UCSD-AML1 (cell line): ENCODE data around the gene NAMPT.

Experiments
- DNase-seq: peaks from one replicate; lab custom pipeline; 2025; ENCODE audit not compliant: unreplicated experiment; lab: John Stamatoyannopoulos, UW

The NAMPT gene

DNA sequence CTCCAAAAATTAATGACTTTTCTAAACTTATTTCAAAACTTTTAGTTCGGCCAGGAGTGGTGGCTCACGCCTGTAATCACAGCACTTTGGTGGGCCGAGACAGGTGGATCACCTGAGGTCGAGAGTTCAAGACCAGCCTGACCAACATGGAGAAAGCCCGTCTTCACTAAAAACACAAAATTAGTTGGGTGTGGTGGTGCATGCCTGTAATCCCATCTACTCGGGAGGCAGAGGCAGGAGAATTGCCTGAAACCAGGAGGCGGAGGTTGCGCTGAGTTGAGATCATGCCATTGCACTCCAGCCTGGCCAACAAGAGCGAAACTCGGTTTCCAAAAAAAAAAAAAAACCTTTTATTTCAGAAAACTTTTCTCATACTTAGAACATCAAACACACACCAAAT lies 8.3 kb downstream of the NAMPT start:
- no peak for DNase-seq

DNA sequence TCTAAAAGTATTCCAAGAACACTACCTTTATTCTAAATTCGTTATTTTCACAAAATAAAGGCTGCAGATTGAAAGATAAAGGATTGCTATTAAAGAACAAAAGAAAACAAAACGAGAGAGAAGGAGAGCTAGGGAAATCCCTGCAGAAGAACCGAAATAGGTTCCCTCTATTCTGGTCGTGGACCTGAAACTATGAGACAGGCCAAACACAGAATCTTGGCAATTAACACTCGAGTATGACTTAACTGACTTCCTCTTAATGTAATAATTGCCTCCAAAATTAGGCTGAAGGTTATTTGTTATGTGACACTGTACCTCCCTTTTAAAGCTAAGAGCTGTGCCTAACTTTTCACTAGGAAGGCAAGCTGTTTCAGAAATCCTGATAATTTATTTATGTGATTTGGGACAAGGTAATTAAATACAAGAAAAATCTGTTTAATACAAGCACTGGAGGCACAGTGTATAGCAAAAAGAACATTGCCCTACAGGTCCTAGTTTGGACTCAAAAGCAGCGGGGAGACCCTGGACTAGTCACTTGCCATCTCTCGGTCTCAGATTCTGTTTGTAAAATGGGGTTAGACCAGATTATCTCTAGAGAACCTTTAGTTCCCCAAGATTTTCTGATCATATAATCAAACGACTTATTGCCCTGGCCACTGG lies 11.6 kb downstream of the NAMPT start:
- no peak for DNase-seq

DNA sequence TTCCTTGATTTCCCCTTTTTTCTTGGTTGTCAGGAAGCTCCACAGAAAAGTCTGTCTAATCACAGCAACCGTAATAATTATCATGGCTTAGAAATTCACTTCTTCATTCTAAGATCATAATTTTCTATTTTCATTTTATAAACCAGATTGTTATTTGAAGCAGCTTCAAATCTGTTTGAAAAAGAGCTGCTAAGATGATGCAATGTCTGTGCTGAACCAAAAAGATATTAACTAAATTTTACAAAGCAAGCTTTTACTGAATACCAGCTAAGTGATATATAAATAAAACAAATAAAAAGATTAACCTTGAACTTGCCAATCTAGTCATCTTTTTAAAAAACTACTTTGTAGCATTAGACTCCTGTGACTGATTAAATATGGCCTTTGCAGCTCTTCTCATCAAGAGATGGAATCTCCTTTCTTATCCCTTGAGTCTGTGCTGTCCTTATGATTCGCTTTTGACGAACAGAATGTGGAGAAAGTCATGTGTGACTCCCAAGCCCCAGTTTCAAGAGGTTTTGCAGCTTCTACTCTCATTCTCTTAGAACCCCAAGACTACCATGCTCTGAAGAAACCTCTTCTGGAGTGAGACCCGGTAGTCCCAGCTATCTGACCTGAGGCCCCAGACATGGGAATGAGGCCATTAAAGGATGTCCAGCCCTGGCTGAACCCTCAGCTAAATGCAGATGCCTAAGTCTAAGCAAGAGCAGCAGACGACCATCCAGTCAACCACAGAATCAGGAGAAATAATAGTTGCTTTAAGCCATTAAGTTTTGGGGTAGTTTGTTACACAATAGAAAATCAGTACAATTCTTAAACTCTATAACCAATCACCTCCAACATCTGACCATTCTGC lies 14.4 kb downstream of the NAMPT start:
- DNase-seq: no peak

DNA sequence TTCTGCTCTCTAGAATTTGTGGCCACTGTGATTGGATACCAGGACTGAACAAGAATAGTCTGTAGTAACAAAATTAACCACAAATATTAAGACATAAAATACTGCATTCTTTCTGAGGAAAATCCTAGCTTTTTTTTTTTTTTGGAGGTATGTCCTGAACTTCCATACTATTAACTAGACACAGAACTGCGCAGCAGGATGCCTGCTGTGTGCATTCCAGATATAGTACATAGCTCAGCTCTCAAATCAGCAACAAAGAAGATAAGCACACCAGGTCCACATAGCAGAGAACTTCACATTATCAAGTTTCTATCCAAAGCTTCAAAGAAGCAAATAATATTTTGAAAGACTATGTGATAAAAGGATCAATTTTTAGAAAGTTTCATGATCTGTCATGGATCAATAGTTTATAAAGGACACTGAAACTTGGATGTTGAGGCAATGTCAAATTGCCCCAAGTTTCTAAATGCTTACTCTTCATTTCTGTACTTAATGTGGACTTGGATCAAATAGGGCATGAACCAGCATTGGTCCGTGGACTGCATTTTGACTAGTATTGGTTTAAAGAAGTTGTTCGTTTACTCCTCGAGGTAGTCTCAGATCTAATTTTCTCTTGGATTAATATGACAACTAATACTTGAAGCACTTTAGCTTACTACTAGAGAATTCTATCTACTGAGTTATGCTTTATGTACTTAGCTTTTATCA lies 15.4 kb downstream of the NAMPT start:
- DNase-seq: no peak

DNA sequence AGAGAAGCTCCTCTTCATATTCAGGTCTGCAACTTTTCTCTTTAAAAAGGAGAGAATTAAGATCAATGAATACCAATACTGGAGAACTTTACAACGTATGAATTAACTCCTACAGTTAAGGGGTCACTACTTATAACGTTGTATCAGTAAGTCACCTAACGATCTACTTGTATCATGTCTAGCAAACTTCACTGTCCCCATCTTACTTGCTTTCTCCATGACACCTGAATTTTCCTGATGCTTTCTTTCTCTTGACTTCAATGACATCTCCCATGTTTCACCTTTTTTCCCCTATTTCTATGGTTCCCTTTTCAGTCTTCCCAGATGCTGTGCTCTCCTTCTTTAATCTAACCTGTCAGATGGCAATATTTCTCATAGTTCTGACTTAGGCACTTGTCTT lies 19.6 kb downstream of the NAMPT start:
- no peak for DNase-seq

DNA sequence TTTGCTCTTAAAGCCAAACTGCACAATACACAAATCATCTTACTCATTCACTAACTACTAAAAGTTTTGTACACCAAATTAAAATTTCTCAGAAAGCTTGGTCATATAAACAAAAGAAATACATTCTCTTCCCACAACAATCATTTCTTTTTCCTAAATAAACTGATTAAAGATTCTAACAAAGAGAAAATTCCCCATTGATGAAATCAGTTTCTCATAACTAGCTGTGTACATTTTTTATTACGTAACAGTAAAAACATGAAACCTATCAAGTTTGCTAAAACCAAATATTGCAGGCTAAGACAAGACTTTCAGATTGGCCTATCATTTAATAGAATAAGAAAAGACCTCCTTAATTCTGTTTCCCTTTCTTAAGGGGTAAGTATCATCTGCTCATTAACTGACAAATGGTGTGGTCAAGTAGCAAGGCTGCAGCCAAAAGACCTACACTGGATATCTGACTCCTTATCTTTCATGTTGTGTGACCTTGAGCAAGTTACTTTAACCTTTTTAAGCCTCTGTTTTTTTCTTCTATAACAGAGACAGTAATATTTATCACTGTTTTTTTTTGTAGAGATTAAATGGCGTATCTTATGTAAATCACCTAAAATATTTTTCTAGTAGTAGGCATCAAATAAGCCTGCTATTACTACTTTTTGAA lies 22.4 kb downstream of the NAMPT start:
- no peak for DNase-seq

DNA sequence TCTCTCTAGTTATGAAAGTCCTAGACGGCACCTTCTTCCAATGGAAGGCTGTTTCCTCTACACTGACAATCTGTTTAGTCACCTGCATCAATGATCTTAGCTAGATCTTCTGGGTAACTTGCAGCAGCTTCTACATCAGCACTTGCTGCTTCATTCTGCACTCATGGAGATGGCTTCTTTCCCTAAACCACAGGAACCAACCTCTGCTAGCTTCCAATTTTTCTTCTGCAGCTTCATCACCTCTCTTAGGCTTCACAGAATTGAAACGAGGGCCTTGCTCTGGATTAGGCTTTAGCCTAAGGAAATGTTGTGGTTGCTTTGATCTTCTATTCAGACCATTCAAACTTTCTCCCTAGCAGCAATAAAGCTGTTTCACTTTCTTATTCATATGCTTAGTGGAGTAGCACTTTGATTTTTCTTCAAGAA lies 24.6 kb downstream of the NAMPT start:
- no peak for DNase-seq

DNA sequence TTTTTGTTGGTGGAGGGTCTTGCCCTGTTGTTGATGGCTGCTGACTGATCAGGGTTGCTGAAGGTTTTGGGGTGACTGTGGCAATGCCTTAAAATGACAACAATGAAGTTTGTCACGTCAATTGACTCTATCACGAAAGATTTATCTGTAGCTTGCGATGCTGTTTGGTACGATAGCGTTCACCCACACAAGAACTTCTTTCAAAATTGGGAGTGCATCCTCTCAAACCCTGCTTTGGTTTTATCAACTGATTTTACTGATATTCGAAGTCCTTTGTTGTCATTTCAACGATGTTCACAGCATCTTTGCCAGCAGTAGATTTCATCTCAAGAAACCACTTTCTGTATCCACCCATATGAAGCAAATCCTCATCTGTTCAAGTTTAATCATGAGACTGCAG lies 26.0 kb downstream of the NAMPT start:
- DNase-seq: no peak

DNA sequence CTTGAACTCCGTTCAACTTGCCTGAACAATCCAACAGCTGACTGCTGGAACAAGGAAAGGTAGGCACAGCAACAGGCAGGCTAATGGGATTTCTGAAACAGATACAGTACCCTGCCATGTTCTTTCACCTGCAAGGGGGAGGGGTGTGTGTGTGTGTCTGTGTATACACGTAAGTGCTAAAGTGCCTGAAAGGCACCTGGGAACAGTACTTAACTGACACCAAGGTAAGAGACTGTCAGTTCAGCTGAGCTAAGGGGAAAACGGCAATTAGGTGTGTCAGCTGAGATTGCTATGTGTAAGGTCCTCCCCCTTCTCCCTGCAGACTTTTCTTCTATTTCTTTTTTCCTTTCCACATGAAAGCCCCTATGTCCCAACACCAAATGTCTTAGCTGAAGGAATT lies 27.0 kb downstream of the NAMPT start:
- DNase-seq: no peak

DNA sequence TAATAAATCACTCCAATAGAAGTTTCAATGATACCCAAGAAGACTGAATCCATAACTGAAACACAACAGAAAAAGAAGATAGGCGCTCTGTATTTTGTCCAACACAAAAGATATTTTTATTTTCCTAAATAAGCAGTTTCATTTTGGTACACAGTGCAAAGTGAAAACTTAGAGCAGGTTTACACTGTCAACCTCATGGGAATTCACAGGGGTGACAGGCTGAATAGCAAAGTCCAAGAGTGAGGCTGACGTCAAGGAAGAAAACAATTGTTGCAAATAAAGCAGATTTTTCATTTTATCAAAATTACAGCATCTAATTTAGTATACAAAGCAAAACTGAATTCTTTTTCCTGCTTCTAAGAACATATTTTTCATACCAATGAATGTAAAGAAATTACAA lies 28.6 kb downstream of the NAMPT start:
- no peak for DNase-seq

DNA sequence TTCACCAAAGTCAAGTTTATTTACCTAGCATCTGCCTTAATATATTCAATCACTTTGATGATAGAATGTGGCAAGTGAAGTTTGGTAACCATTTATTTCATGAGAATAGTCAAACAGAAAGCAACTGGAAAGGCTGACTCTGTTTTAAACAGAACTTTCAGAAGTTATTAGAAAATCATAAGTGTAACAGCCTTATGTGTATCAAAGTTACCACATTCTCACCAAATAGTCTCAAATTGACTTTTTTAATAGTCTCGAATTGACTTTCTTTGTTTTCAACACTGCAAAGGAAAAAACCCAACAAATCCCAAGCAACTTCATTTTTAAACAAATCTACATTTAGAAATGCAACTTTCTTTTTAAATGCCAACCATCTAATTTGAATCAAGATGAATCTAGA lies 29.5 kb downstream of the NAMPT start:
- DNase-seq: no peak

DNA sequence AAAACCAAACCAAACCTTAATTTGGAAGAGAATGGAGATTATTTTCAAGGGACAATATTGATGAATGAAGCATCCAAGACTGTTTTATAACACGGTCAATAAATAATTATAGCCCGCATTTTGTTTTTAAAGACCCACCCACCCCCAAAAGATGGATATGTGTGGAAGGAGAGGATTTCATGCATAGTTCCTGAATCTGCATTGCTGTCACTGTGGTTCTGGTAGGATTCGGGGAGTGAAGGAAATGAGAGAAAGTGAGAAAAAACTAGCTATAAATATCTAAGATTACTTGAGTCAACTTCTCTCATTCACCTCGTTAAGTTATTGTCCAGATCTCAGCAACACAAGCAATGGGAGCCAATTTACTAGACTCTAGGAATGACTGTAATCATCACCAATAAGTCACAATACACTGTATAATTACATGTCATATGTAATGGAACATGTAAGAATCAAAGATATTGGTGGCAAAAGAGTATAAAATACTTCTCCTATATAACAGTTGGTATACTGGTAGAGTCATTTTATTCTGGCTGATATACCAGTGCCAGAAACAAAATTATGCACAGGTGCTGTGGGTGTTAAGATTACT lies 30.2 kb downstream of the NAMPT start:
- no peak for DNase-seq

DNA sequence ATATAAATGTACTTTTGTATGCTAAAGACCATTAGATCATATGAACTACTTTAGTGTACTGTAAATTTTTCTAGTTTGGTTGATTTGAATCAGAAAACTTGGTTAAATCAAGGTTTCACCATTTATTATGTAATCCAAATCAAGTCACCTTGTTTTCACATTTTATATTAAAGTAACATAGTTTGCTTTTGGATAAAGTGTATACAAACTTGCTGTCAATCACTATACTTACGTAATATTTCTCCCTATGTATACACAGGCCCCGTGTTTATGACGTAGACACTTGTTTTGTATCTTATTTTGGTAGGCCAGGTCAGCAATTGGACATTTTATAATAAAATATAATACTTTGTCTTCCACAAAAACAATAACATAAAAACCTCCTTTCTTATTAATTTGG lies 32.2 kb downstream of the NAMPT start:
- DNase-seq: no peak

DNA sequence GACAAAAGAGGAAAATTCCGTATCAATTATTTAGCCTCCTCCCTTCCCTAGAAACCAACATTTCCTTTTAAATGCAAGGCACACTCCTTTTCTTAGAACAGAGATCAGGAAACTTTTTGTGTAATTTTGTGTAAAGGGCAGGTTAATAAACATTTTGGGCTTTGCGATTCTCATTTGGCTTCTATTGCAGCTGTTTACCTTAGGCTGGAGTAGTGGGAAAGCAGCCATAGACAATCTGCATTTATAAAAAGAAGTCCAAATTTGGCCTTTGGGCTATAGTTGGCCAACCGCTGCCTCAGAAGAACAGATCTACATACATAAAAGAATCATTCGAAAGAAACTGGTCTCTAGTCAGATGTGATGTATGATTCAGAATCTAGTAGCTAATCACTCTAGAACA lies 35.3 kb downstream of the NAMPT start:
- no peak for DNase-seq

DNA sequence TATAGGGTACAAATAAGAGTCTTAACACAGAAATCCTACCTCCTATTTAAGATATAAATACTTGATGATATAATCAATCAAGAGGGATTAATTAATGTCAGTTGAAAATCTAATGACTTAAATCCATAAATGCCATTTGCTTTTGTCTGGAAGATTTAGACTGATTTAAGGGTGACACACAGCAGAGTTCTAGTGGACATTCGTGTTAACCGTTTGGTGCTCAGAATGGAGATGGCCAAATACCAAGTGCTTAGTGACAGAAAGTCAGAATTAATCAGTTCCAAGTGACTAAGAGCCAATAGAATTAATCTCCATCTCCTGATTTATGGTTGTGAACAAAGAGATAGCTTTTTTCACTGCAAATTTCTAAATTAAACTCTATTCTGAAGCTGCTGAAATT lies 36.2 kb downstream of the NAMPT start:
- no peak for DNase-seq

DNA sequence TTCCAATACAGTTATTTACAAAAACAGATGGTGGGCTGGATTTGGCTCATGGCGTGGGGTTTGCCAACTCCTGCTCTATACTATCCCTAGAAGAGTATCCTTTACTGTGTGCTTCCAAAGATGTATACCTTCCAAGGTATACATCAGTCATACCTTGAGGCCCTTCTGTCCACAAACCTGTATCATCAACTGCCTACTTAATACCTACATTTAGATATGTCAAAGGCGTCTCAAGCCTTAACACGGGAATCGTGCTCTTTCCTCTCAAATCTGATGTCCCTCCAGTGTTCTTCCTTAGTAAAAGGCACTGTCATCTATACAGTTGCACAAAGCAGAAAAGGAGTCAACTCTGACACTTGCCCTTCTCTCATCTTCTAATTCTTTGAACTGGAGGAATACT lies 36.9 kb downstream of the NAMPT start:
- no peak for DNase-seq

DNA sequence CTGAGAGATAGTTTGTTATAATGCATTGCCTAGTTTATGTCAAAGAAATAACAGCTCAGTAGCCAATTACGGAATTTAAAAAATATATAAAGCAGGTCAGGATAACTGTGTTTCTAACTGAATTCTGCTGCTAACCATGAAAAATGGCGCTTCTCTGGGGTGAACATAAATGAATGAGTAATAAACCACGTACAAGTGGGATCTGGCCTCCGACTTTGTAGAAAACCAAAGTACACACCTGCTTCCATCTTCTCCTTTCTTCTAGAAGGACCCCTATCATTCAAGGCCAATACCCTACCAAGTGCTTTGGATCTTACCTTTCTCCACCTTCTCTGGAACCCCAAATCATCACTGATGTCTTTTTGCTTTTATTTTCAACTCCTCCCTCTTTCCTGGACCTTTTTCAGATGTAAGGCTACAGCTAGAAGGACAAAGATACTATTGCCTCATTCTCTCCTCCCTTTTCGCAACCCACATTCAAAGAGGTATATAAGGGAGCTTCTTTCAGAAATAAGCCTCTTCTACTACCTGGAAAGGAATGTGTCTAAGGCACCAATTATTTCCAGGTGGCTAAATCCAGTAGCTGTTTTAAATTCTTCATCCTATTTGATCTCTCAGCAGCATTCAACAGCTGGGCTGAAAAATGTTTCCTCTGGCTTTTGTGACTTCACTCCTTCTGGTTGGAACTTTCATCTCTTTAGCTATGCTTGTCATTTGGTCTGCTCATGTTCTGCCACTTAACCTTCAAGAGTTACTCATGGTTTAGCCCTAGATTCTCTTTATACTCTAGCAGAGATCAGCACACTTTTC lies 37.7 kb downstream of the NAMPT start:
- DNase-seq: no peak

DNA sequence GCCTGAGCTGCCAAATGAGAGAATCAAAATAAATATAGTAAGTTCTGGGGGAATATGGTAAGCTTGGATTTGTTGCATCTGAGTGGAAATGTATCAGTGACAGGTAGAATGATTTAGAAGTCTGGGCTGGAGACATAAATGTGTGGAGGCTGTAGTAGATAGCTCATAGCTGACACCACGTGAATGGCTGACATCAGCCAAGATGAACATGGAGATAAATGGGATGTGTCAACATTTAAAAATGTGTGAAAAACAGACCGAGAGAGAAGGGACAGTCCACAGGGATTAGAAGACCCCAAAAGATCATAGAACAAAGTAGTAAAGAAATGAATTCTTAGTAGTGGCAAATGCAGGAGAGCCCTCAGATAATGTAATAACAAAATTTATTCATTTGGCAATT lies 40.9 kb downstream of the NAMPT start:
- no peak for DNase-seq

DNA sequence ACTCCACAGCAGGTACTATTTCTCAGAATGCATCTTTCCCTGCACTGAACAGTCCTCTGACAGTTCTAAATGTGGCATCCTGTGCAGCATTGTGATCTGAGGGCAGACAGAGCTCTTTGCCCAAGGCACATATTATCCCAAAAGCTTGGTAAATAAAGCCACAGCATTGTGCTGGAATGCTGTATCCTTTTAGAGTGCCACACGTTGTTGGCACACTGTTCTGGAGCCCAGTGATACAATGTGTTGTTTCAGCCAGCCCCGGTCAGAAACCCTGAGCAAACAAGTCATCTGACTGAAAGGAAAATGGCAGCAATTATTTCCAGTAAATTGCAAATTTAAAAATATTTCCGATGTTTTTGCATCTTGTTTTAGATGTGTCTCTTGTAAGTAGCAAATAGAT lies 45.4 kb downstream of the NAMPT start:
- DNase-seq: no peak

DNA sequence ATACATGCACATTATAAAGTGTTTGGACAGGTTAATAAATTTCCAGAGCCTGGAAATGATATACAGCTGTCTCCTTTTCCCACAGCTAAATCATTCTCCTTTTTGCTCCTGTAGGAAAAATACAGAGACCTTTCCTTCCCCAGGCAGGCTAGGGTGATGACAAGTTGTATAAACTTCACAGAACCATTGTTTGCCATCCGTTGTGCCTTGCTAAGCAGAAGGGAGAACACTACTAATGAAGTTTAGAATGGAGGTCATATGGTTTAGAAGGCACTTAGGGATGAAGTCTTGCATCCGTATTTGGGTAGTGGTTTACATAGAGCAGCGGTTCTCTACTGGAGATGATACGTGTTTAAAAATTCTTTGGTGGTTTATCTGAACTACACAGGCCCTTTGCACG lies 46.0 kb downstream of the NAMPT start:
- no peak for DNase-seq
